Ishikawa (cell line): ENCODE measurements around the gene LTA4H.

Experiments
- CEBPB ChIP-seq: IDR thresholded peaks from 2 replicates; pipeline ENCODE4 v1.6.1; 2012
- CREB1 ChIP-seq: IDR thresholded peaks from 2 replicates; pipeline ENCODE4 v1.6.1; 2012; ENCODE audit warnings: low read depth
- EGR1 ChIP-seq: IDR thresholded peaks from 2 replicates; pipeline ENCODE4 v1.6.1; 2012
- EP300 ChIP-seq: IDR thresholded peaks from 2 replicates; pipeline ENCODE4 v1.6.1; 2012; ENCODE audit warnings: borderline replicate concordance
- FOXM1 ChIP-seq: IDR thresholded peaks from 2 replicates; pipeline ENCODE4 v1.6.1; 2012; ENCODE audit warnings: low read depth, borderline replicate concordance
- MAX ChIP-seq: IDR thresholded peaks from 2 replicates; pipeline ENCODE4 v1.6.1; 2012
- NFIC ChIP-seq: IDR thresholded peaks from 2 replicates; pipeline ENCODE4 v1.6.1; 2012
- RAD21 ChIP-seq: IDR thresholded peaks from 2 replicates; pipeline ENCODE4 v1.6.1; 2012; ENCODE audit warnings: low read depth
- REST ChIP-seq: IDR thresholded peaks from 2 replicates; pipeline ENCODE4 v1.6.1; 2012; ENCODE audit warnings: low read depth, mild to moderate bottlenecking
- TAF1 ChIP-seq: IDR thresholded peaks from 2 replicates; pipeline ENCODE4 v1.6.1; 2012; ENCODE audit warnings: low read depth, mild to moderate bottlenecking
- TCF12 ChIP-seq: IDR thresholded peaks from 2 replicates; pipeline ENCODE4 v1.6.1; 2012; ENCODE audit warnings: low read depth
- TEAD4 ChIP-seq: IDR thresholded peaks from 2 replicates; pipeline ENCODE4 v1.6.1; 2012
- USF1 ChIP-seq: IDR thresholded peaks from 2 replicates; pipeline ENCODE4 v1.6.1; 2012
- YY1 ChIP-seq: IDR thresholded peaks from 2 replicates; pipeline ENCODE4 v1.6.1; 2012; ENCODE audit warnings: low read depth
- ZBTB7A ChIP-seq: IDR thresholded peaks from 2 replicates; pipeline ENCODE4 v1.6.1; 2012; ENCODE audit warnings: low read depth

LTA4H gene

GRCh38 chr12:95988506-95989275, 46.7 kb downstream of the LTA4H start:
- TF ChIP-seq TAF1 (no peak), YY1 (no peak), MAX (no peak)

- TF ChIP-seq RAD21 (no peak), ZBTB7A (no peak), NFIC (no peak), TEAD4 (no peak), FOXM1 (no peak), TAF1 (no peak), MAX (no peak), YY1 (no peak), TCF12 (no peak), CREB1 (no peak), CEBPB (no peak), REST (no peak), EGR1 (no peak), USF1 (no peak), EP300 (no peak)
Measured at GRCh38 chr12:95986635-95987570, 48.5 kb downstream of the LTA4H start.

- TF ChIP-seq EGR1 (no peak), MAX (no peak)
Measured at GRCh38 chr12:95984682-95985081, 50.7 kb downstream of the LTA4H start.

GRCh38 chr12:95982602-95983001, 52.8 kb downstream of the LTA4H start:
- TF ChIP-seq MAX (no peak), YY1 (no peak), CREB1 (no peak), USF1 (no peak), TAF1 (no peak), RAD21 (no peak), EGR1 (no peak), TEAD4 (no peak), NFIC (no peak), REST (no peak), EP300 (no peak), ZBTB7A (no peak), CEBPB (no peak), TCF12 (no peak), FOXM1 (no peak)

GRCh38 chr12:95980437-95980836, 55.0 kb downstream of the LTA4H start:
- TF ChIP-seq TCF12 (no peak), FOXM1 (no peak), MAX (no peak), TAF1 (no peak), TEAD4 (no peak), EGR1 (no peak), CEBPB (no peak), RAD21 (no peak), REST (no peak), USF1 (no peak), CREB1 (no peak), EP300 (no peak), ZBTB7A (no peak), NFIC (no peak), YY1 (no peak)
